Activated naive CD4-positive, alpha-beta T cell treated with anti-CD3 and anti-CD28 coated beads, Interleukin-2, amount 10 ng/mL, durations not matched to agents 7 days and 5 days (primary cell): ENCODE data around the gene NUP133.
A peak's percentile ranks its signal among the peaks of the same experiment; 100 is the strongest.
"Not testable (repeated sequence)": the region's sequence is repeated elsewhere in the genome, so short reads cannot be mapped to it uniquely, and the experiment has no call there.

Experiments used
- CTCF ChIA-PET: fragments of 350-600 bp; sonication (Branson Sonifier 250); formaldehyde crosslinking; loops from one replicate; lab custom pipeline; 2021; ENCODE audit warnings: antibody characterized with exemption; lab: Charles Lee
- DNase-seq: peaks from one replicate; pipeline ENCODE4 v3.0.0-alpha.2; 2020
- H3K27ac Mint-ChIP-seq: one replicate; pipeline ENCODE4 v1.8.0; 2021; ENCODE audit warnings: mild to moderate bottlenecking, moderate library complexity, mixed read lengths
- H3K27me3 Mint-ChIP-seq: one replicate; pipeline ENCODE4 v1.8.0; 2021; ENCODE audit warnings: mild to moderate bottlenecking, mixed read lengths
- H3K36me3 Mint-ChIP-seq: one replicate; pipeline ENCODE4 v1.8.0; 2021; ENCODE audit warnings: mixed read lengths
- H3K4me1 Mint-ChIP-seq: one replicate; pipeline ENCODE4 v1.8.0; 2021; ENCODE audit warnings: mixed read lengths
- H3K4me3 Mint-ChIP-seq: one replicate; pipeline ENCODE4 v1.8.0; 2021; ENCODE audit warnings: mild to moderate bottlenecking, moderate library complexity, mixed read lengths
- H3K9me3 Mint-ChIP-seq: one replicate; pipeline ENCODE4 v1.8.0; 2021; ENCODE audit warnings: mixed read lengths

Gene NUP133

GRCh38 chr1:229531326-229531725 is 23.2 kb upstream of the NUP133 start:
- peaks cover 55% of the 10 kb centered on the region for H3K36me3 Mint-ChIP-seq

GRCh38 chr1:229529639-229530038 is 21.5 kb upstream of the NUP133 start:
- H3K4me1 Mint-ChIP-seq = no peaks in the 10 kb centered on the region
- DNase-seq = no peak
- CTCF ChIA-PET = no interaction called here
- H3K36me3 Mint-ChIP-seq = peaks cover 57% of the 10 kb centered on the region
- H3K4me3 Mint-ChIP-seq = no peak overlapping the region
- no peaks in the 10 kb centered on the region for H3K9me3 Mint-ChIP-seq
- no peaks in the 10 kb centered on the region for H3K27me3 Mint-ChIP-seq
- no peak overlapping the region for H3K27ac Mint-ChIP-seq

More at GRCh38 chr1:229531326-229531725, 23.2 kb upstream of the NUP133 start:
- Mint-ChIP-seq H3K4me3 (no peak overlapping the region), H3K9me3 (no peaks in the 10 kb centered on the region), H3K27ac (no peak overlapping the region), H3K4me1 (no peaks in the 10 kb centered on the region), H3K27me3 (no peaks in the 10 kb centered on the region)
- DNase-seq = no peak
- CTCF ChIA-PET = interaction anchor here (0.6 to 1.2 kb wide), 3 partner anchors 16 to 329 kb away, joined by 3 read pairs; no protein-coding TSS in a partner anchor

- Mint-ChIP-seq H3K27ac (no peak overlapping the region), H3K36me3 (peaks cover 54% of the 10 kb centered on the region), H3K27me3 (no peaks in the 10 kb centered on the region), H3K9me3 (no peaks in the 10 kb centered on the region), H3K4me1 (no peaks in the 10 kb centered on the region), H3K4me3 (no peak overlapping the region)
- no peak for DNase-seq
- CTCF ChIA-PET = no interaction called here
Measured at GRCh38 chr1:229526695-229527094, 18.6 kb upstream of the NUP133 start.

GRCh38 chr1:229523052-229523451 is 14.9 kb upstream of the NUP133 start:
- CTCF ChIA-PET = no interaction called here
- Mint-ChIP-seq H3K36me3 (peaks cover 46% of the 10 kb centered on the region), H3K4me3 (no peak overlapping the region)

GRCh38 chr1:229514578-229515275 is 6.6 kb upstream of the NUP133 start:
- H3K4me1 Mint-ChIP-seq = peaks cover 2% of the 10 kb centered on the region
- no peaks in the 10 kb centered on the region for H3K27me3 Mint-ChIP-seq
- H3K9me3 Mint-ChIP-seq = no peaks in the 10 kb centered on the region
- CTCF ChIA-PET = interaction anchor here (0.6 to 2.6 kb wide), 8 partner anchors 11 to 259 kb away, joined by 3 to 18 read pairs (median 4); no protein-coding TSS in a partner anchor
- H3K27ac Mint-ChIP-seq = no peak overlapping the region
- DNase-seq = peak; percentile 73
- H3K4me3 Mint-ChIP-seq = no peak overlapping the region
- H3K36me3 Mint-ChIP-seq = peaks cover 15% of the 10 kb centered on the region

More at GRCh38 chr1:229523052-229523451, 14.9 kb upstream of the NUP133 start:
- H3K27ac Mint-ChIP-seq = no peak overlapping the region
- DNase-seq = no peak
- H3K4me1 Mint-ChIP-seq = no peaks in the 10 kb centered on the region
- no peaks in the 10 kb centered on the region for H3K27me3 Mint-ChIP-seq
- H3K9me3 Mint-ChIP-seq = no peaks in the 10 kb centered on the region

- H3K36me3 Mint-ChIP-seq, H3K9me3 Mint-ChIP-seq, H3K27me3 Mint-ChIP-seq, DNase-seq, H3K27ac Mint-ChIP-seq, CTCF ChIA-PET, H3K4me3 Mint-ChIP-seq: not testable (repeated sequence)
- H3K4me1 Mint-ChIP-seq = peaks cover 26% of the 10 kb centered on the region
Measured at GRCh38 chr1:229511625-229512024, 3.5 kb upstream of the NUP133 start.

- H3K27ac Mint-ChIP-seq, H3K27me3 Mint-ChIP-seq, DNase-seq, H3K36me3 Mint-ChIP-seq, H3K4me3 Mint-ChIP-seq, H3K9me3 Mint-ChIP-seq: not testable (repeated sequence)
- H3K4me1 Mint-ChIP-seq = peaks cover 30% of the 10 kb centered on the region
- CTCF ChIA-PET = interaction anchor here (1.6 kb wide), 1 partner anchor 256 kb away, joined by 4 read pairs; no protein-coding TSS in a partner anchor
Measured at GRCh38 chr1:229511201-229511600, 3.1 kb upstream of the NUP133 start.

- no peak for DNase-seq
- Mint-ChIP-seq H3K9me3 (no peaks in the 10 kb centered on the region), H3K4me3 (peak overlapping the region; percentile 91), H3K27ac (peak overlapping the region; percentile 97), H3K27me3 (peaks cover 7% of the 10 kb centered on the region), H3K36me3 (peaks cover 4% of the 10 kb centered on the region), H3K4me1 (peaks cover 31% of the 10 kb centered on the region)
- CTCF ChIA-PET = interaction anchor here (0.9 to 1.6 kb wide), 3 partner anchors 11 to 254 kb away, joined by 3 to 4 read pairs (median 4); no protein-coding TSS in a partner anchor
Measured at GRCh38 chr1:229509576-229509975, 1.4 kb upstream of the NUP133 start.

GRCh38 chr1:229508823-229509337 is 739 bp upstream of the NUP133 start:
- Mint-ChIP-seq H3K27ac (peak overlapping the region; percentile 97), H3K4me3 (peak overlapping the region; percentile 91), H3K36me3 (peaks cover 7% of the 10 kb centered on the region), H3K9me3 (no peaks in the 10 kb centered on the region), H3K4me1 (peaks cover 34% of the 10 kb centered on the region), H3K27me3 (peaks cover 7% of the 10 kb centered on the region)
- DNase-seq = no peak
- CTCF ChIA-PET = interaction anchor here (0.9 to 1.1 kb wide), 5 partner anchors 12 to 781 kb away, joined by 3 to 4 read pairs (median 4); no protein-coding TSS in a partner anchor

- H3K4me3 Mint-ChIP-seq = peak overlapping the region; percentile 91
- H3K27ac Mint-ChIP-seq = peak overlapping the region; percentile 97
- DNase-seq = no peak
- H3K36me3 Mint-ChIP-seq = peaks cover 9% of the 10 kb centered on the region
- H3K27me3 Mint-ChIP-seq = peaks cover 7% of the 10 kb centered on the region
- CTCF ChIA-PET = no interaction called here
- no peaks in the 10 kb centered on the region for H3K9me3 Mint-ChIP-seq
- peaks cover 34% of the 10 kb centered on the region for H3K4me1 Mint-ChIP-seq
Measured at GRCh38 chr1:229507502-229507901, 639 bp downstream of the NUP133 start.

- no peaks in the 10 kb centered on the region for H3K9me3 Mint-ChIP-seq
- H3K4me3 Mint-ChIP-seq = peak overlapping the region; percentile 91
- peaks cover 12% of the 10 kb centered on the region for H3K36me3 Mint-ChIP-seq
- CTCF ChIA-PET = no interaction called here
- no peak for DNase-seq
- H3K27me3 Mint-ChIP-seq = peaks cover 7% of the 10 kb centered on the region
- peaks cover 34% of the 10 kb centered on the region for H3K4me1 Mint-ChIP-seq
- peak overlapping the region; percentile 68 for H3K27ac Mint-ChIP-seq
Measured at GRCh38 chr1:229506633-229507032, 1.5 kb downstream of the NUP133 start.

GRCh38 chr1:229495782-229496181 is 12.4 kb downstream of the NUP133 start:
- H3K9me3 Mint-ChIP-seq = no peaks in the 10 kb centered on the region
- no peaks in the 10 kb centered on the region for H3K27me3 Mint-ChIP-seq
- no peak overlapping the region for H3K27ac Mint-ChIP-seq
- H3K4me1 Mint-ChIP-seq = no peaks in the 10 kb centered on the region
- peaks cover 37% of the 10 kb centered on the region for H3K36me3 Mint-ChIP-seq
- H3K4me3 Mint-ChIP-seq = no peak overlapping the region
- CTCF ChIA-PET = interaction anchor here (3.2 kb wide), 1 partner anchor 13 kb away, joined by 15 read pairs; no protein-coding TSS in a partner anchor
- DNase-seq = no peak

GRCh38 chr1:229487181-229487580 is 21.0 kb downstream of the NUP133 start:
- DNase-seq = no peak
- Mint-ChIP-seq H3K4me1 (no peaks in the 10 kb centered on the region), H3K27me3 (no peaks in the 10 kb centered on the region), H3K4me3 (no peak overlapping the region), H3K9me3 (no peaks in the 10 kb centered on the region), H3K27ac (no peak overlapping the region), H3K36me3 (peaks cover 48% of the 10 kb centered on the region)
- CTCF ChIA-PET = interaction anchor here (9.1 kb wide), 1 partner anchor 229 kb away, joined by 152 read pairs; no protein-coding TSS in a partner anchor

GRCh38 chr1:229485318-229485717 is 22.8 kb downstream of the NUP133 start:
- H3K36me3 Mint-ChIP-seq = peaks cover 51% of the 10 kb centered on the region
- no peaks in the 10 kb centered on the region for H3K9me3 Mint-ChIP-seq
- DNase-seq = no peak
- H3K4me1 Mint-ChIP-seq = peaks cover 2% of the 10 kb centered on the region
- no peaks in the 10 kb centered on the region for H3K27me3 Mint-ChIP-seq
- H3K27ac Mint-ChIP-seq = no peak overlapping the region
- CTCF ChIA-PET = interaction anchor here (9.1 kb wide), 1 partner anchor 227 kb away, joined by 152 read pairs; no protein-coding TSS in a partner anchor
- H3K4me3 Mint-ChIP-seq = no peak overlapping the region
